Measurements from ENCODE around the gene PGF.

Gene PGF

DNA sequence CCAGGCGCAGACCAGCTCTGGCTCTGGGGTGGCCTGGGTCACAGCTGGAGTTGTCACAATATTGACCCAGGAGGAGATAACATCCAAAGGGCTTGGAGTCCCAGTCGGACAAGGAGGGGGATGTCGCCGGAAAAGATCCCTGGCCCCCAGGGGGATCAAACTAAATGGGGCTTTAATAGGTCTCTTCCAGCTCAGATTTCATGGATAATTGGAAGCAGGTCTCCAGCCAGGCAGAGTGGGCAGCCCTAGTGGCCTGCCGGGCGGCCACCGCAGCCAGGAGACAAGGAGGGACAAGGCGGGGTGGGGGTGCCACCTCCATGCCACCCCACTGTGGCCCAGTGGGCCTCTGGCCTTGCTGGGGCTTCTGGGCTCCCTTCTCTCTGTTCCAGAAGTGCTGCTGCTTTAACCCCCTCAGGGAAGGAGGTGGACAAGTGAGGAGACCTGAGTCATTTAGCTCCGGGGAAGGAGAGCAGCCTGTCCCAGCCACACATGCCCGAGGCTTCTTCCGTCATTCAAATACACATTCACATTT lies 23.1 kb upstream of the PGF start:
- DNase-seq (ENCODE audit: low spot score): no peak

GRCh38 chr14:74977901-74978385 lies 22.5 kb upstream of the PGF start:
- DNase-seq (ENCODE audit: low spot score): no peak

- DNase-seq (ENCODE audit: low spot score): no peak
These were observed 21.9 kb upstream of the PGF start for GRCh38 chr14:74977164-74977900.

DNA sequence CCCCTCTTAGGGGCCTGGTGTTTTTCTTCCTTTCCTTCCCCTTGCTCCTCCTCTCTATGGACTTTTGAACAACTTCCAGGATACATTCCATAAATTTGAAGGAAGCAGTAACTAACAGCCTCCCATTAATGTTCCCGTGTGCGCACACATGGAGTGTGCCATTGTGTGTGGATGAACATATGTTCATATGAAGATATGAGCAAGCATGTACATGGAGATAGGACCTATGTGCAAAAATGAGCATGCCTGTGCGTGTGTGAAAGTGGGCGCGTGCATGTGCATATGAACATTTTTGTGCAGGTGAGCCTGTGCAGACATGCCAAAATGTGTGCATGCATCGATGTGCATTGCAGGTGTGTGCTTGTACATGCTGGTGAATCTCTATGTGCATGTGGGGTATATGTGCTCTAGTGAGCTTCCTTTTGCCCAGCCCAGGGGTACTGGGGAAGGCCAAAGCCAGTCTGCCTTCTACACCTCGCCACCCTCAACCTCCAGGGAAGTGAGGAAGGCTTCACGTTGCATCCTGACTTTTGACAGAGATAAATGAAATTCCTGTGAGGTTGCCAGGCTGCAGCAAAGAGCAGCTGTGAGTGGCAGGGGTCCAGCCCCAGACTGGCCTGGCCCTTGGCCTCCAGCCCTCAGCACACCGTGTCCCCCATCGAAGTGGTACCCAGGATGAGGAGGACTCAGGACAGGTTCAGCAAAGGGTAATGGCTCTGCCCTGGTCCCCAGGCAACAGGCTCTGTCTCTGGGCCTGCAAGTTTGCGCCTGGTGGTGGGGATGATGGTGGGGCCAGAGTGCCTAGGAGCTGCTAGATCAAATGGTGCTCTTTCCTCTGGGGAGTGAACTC lies 21.1 kb upstream of the PGF start:
- no peak for DNase-seq (ENCODE audit: low spot score)

GRCh38 chr14:74975059-74975810 lies 19.8 kb upstream of the PGF start:
- no peak for DNase-seq (ENCODE audit: low spot score)

DNA sequence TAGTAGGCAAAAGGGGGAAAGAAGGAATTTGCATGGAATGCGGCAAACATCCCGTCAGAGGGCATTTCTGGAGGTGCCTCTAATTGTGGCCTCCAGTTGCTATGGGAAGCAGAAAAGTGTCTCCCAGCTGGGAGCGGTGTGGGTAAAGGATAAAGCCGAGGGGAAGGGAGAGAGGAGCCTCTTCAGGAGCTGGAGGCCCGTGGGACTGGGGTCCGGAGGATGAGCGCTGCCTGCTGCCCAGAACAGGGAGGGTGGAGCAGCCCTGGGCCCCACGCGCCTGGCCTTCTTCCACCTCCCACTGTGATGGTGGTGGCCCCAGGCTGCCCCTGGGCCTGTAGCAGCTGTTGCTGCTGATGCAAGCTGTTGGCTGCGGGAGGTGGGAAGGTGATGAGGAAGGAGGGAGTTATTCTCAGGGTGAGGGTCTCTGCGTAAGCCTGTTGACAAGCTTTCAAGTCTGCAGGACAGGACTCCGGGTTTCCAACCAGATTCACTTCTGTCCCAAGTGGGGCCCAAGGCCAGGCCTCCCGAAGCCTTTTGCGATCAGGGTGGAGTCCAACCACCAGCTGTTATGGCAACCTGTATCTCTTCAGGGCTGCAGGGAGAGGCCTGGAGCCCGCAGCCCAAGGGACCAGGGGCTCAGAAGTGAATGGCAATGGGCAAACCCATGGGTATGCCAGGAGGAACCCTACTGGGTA lies 19.1 kb upstream of the PGF start:
- no peak for DNase-seq (ENCODE audit: low spot score)

- no peak for DNase-seq (ENCODE audit: low spot score)
These were observed 18.5 kb upstream of the PGF start for GRCh38 chr14:74973905-74974363.

- no peak for DNase-seq (ENCODE audit: low spot score)
These were observed 17.7 kb upstream of the PGF start for GRCh38 chr14:74973003-74973653.

GRCh38 chr14:74968811-74969210 lies 13.4 kb upstream of the PGF start:
- no peak for DNase-seq (ENCODE audit: low spot score)

GRCh38 chr14:74965486-74966153 lies 10.2 kb upstream of the PGF start:
- DNase-seq (ENCODE audit: low spot score): no peak

- DNase-seq (ENCODE audit: low spot score): no peak
These were observed 9.5 kb upstream of the PGF start for GRCh38 chr14:74964787-74965485.

GRCh38 chr14:74963705-74964271 lies 8.4 kb upstream of the PGF start:
- DNase-seq (ENCODE audit: low spot score): no peak

- DNase-seq (ENCODE audit: low spot score): no peak
These were observed 7.8 kb upstream of the PGF start for GRCh38 chr14:74963178-74963704.

- DNase-seq (ENCODE audit: low spot score): no peak
These were observed 7.1 kb upstream of the PGF start for GRCh38 chr14:74962493-74962892.

DNA sequence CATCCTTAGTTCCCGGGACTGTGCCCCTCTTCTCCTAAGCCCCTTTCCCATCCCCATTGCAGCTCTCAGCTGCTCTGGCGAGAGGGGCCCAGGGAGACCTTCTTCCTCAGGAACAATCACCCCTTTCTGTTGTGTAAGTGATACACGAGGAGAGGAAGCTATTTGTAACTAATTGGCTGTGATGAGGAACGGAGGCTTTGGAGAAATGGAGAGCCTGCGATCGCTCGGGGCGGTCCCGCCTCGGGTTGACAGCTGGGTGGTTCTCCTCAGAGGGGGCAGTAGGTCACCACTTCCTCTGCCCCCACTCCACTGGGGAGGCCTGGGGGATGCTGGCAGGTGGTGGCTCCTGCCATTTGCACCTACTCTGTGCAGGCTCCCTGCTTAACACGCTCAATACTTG lies 6.6 kb upstream of the PGF start:
- DNase-seq (ENCODE audit: low spot score): no peak

DNA sequence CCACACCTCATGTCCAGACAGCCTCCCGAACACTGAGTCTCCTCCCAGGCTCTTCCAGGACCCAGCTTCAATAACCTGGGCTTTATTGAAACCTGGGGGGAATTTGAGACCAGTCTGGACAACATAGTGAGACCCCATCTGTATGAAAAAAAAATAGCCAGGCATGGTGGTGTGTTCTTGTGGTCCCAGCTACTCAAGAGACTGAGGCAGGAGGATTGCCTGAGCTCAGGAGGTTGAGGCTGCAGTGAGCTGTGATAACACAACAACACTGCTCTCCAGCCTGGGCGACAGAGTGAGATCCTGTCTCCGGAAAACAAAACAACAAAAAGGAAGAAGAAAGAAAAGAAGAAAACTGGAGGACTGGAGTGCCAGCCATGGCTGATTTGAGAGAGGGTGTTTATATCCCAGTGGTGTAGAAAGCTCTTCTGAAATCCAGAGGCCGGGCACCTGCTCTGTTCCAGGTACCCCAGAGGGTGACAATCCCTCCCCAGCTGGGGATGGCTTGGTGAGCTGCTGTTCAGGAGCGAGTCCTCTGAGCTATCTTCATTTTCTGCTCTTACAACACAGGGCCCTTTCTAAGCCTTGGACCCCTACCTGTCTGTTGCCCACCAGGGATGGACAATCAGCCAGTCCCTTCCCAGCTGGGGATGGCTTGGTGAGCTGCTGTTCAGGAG lies 6.0 kb upstream of the PGF start:
- DNase-seq (ENCODE audit: low spot score): no peak

DNA sequence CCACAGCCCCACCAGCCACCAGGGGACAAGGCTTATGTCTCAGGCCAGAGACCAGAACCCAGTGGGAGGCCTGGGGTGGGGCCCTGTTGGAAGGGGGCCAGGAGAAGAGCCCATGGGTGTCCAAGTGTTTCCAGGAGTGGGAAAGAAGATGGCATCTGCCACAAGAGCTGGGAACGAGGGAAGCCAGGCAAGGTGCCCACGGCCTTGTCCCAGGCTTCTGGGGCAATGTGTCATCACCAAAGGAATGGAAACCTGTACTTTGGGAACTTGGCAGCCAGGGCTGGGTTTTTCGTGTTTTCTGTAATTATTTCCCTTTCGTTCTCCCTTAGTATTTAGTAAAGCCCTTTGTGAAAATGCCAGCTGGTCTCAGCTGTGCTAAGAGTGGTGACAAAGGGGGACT lies 5.3 kb upstream of the PGF start:
- DNase-seq (ENCODE audit: low spot score): no peak

DNA sequence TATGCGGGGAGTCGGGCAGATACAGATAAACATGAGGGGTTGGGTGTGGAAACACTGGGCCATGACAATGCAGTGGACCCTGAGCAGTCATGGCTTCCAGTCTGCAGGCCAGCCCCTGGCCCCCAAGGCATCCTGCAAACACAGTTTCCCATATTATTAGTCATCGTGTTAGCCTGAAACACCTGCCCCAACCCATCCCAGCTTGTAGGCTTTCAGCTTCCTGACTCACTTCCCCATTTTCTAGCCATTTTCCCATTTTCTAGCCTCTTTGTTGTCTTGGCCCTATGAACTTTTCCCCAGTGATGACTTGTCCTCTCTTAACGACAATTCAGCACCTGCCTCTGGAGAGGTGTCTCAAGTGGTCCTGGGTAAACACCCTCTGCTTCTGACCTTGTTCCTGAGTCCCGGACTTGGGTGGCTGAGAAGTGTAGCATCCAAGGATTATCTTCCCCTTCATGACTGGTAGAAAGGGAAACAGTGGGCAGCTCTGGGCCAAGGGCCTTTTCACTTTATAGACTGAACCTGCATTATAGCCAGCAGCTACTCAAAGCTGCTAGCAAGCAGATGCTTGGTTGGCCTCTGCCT lies 4.3 kb upstream of the PGF start:
- DNase-seq (ENCODE audit: low spot score): no peak
